MM.1S (cell line): ENCODE measurements around the gene FAM81A.
"Not testable (repeated sequence)": the region's sequence is repeated elsewhere in the genome, so short reads cannot be mapped to it uniquely, and the experiment has no call there.

ENCODE experiments used
- DNase-seq: peaks from one replicate; pipeline ENCODE4 v3.0.0-alpha.2; 2015
- H2AFZ ChIP-seq: fragments of 300-600 bp; sonication (generic); 2 replicates; pipeline ENCODE4 v1.6.0; 2016; ENCODE audit warnings: antibody characterized with exemption, low read length
- H3F3A ChIP-seq: fragments of 300-600 bp; sonication (generic); 2 replicates; pipeline ENCODE4 v1.6.1; 2016; ENCODE audit warnings: mild to moderate bottlenecking, antibody characterized with exemption, low read length, moderate library complexity, mixed read lengths; ENCODE audit not compliant: insufficient read depth
- H3K27ac ChIP-seq: fragments of 300-600 bp; sonication (generic); 2 replicates; pipeline ENCODE4 v1.5.1; 2016; ENCODE audit warnings: mild to moderate bottlenecking, low read length
- H3K27me3 ChIP-seq: fragments of 300-600 bp; sonication (generic); replicated peaks from 2 replicates; pipeline ENCODE4 v1.6.0; 2016; ENCODE audit warnings: low read length; ENCODE audit not compliant: insufficient read depth
- H3K36me3 ChIP-seq: fragments of 300-600 bp; sonication (generic); replicated peaks from 2 replicates; pipeline ENCODE4 v1.6.1; 2016; ENCODE audit warnings: mild to moderate bottlenecking, low read length, mixed read lengths; ENCODE audit not compliant: insufficient read depth
- H3K4me1 ChIP-seq: fragments of 300-600 bp; sonication (generic); 2 replicates; pipeline ENCODE4 v1.6.1; 2016; ENCODE audit warnings: low read length, mixed read lengths
- H3K4me2 ChIP-seq: fragments of 300-600 bp; sonication (generic); 2 replicates; pipeline ENCODE4 v1.6.0; 2016; ENCODE audit warnings: low read depth, low read length
- H3K4me3 ChIP-seq: fragments of 300-600 bp; sonication (generic); 2 replicates; pipeline ENCODE4 v1.5.1; 2016; ENCODE audit warnings: low read length, mixed read lengths
- H3K79me2 ChIP-seq: fragments of 300-600 bp; sonication (generic); 2 replicates; pipeline ENCODE4 v1.6.1; 2016; ENCODE audit warnings: mixed run types, low read length, mixed read lengths
- H3K9ac ChIP-seq: fragments of 300-600 bp; sonication (generic); 2 replicates; pipeline ENCODE4 v1.6.1; 2016; ENCODE audit warnings: low read length, mixed read lengths
- H3K9me2 ChIP-seq: fragments of 300-600 bp; sonication (generic); replicated peaks from 2 replicates; pipeline ENCODE4 v1.6.1; 2016; ENCODE audit warnings: mild to moderate bottlenecking, low read length, mixed read lengths; ENCODE audit not compliant: insufficient read depth
- H3K9me3 ChIP-seq: fragments of 300-600 bp; sonication (generic); replicated peaks from 2 replicates; pipeline ENCODE4 v1.6.1; 2016; ENCODE audit warnings: mild to moderate bottlenecking, low read length, mixed read lengths; ENCODE audit not compliant: insufficient read depth
- H4K20me1 ChIP-seq: fragments of 300-600 bp; sonication (generic); 2 replicates; pipeline ENCODE4 v1.6.1; 2016; ENCODE audit warnings: mild to moderate bottlenecking, low read length, moderate library complexity, mixed read lengths; ENCODE audit not compliant: insufficient read depth
- CTCF ChIP-seq: fragments of 300-600 bp; sonication (generic); IDR thresholded peaks from 2 replicates; pipeline ENCODE4 v1.5.1; 2016; ENCODE audit warnings: antibody characterized with exemption, low read length, mixed read lengths
- EZH2 ChIP-seq: fragments of 300-600 bp; sonication (generic); optimal IDR thresholded peaks from 2 replicates; pipeline ENCODE3; 2017; ENCODE audit warnings: low read depth, mild to moderate bottlenecking, antibody characterized with exemption, low read length, mixed read lengths
- EZH2phosphoT487 ChIP-seq: fragments of 300-600 bp; sonication (generic); IDR thresholded peaks from 2 replicates; pipeline ENCODE4 v1.6.1; 2018; ENCODE audit warnings: antibody characterized with exemption, low read length

Gene FAM81A

DNA sequence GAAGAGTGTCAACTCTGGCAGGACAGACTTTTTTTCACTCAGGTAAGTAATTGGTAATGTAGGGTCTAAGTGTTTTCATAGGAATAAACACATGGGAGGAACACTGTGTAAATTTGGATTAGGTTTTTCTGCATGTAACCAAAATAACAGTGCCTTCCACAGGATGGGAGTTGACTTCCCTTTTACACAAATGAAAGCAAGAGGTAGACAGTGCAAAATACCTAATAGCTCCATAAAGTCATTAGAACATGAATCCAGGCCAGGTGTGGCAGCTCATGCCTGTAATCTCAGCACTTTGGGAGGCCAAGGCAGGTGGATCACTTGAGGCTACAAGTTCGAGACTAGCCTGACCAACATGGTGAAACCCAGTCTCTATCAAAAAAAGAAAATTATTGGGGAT is 39.8 kb upstream of the FAM81A start:
- H3K27ac ChIP-seq: no peak overlapping the region
- H3K9me2 ChIP-seq: no peaks in the 10 kb centered on the region
- no peaks in the 10 kb centered on the region for H3K79me2 ChIP-seq
- H3K9me3 ChIP-seq: no peaks in the 10 kb centered on the region
- H3K4me2 ChIP-seq: no peak overlapping the region
- H3F3A ChIP-seq: no peaks in the 10 kb centered on the region
- no peaks in the 10 kb centered on the region for H3K36me3 ChIP-seq
- H3K4me1 ChIP-seq: peaks cover 3% of the 10 kb centered on the region; the same call in 1 of the 2 replicates
- H3K27me3 ChIP-seq: no peaks in the 10 kb centered on the region
- DNase-seq: no peak
- H4K20me1 ChIP-seq: no peaks in the 10 kb centered on the region
- no peak overlapping the region for H3K4me3 ChIP-seq
- H2AFZ ChIP-seq: no peak overlapping the region
- TF ChIP-seq EZH2phosphoT487 (no peak), EZH2 (no peak), CTCF (no peak)
- no peak overlapping the region for H3K9ac ChIP-seq

DNA sequence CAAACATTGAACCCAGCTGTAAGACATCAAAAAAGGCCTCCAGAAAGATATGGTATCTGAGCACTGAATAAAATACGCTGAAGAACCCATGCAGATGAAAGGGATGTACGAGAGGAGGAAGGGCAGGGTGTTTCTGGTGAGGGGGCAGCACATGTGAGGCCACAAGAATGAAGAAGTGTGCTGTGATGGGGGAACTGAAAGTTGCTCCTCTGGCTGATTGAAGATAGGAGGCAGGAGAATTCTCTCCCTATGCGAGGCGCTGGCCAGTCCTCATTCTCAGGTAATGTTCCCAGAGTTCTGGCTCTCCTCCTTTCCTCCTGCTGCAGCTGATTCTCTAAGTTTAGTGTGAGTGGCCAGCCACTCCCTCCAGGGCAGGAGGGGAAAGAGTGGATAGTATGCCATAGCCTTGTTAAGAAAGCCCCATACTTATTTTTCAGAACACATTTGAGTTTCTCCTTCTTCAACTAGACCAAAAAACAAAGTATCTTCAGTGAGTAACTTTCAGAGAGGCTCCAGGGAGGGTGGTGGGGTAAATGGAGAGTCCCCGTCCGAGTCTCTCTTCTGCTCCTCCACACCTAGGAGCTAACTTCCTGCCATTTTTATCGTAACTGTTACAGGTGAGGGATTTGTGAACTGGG is 38.4 kb upstream of the FAM81A start:
- H3K4me3 ChIP-seq: no peak overlapping the region
- H3K9ac ChIP-seq: no peak overlapping the region
- TF ChIP-seq EZH2 (no peak), CTCF (no peak), EZH2phosphoT487 (no peak)
- H3K9me2 ChIP-seq: no peaks in the 10 kb centered on the region
- no peaks in the 10 kb centered on the region for H3F3A ChIP-seq
- no peaks in the 10 kb centered on the region for H3K27me3 ChIP-seq
- no peaks in the 10 kb centered on the region for H3K79me2 ChIP-seq
- H3K4me1 ChIP-seq: peaks cover 3% of the 10 kb centered on the region; the same call in 1 of the 2 replicates
- peak overlapping the region; percentile 41; the same call in 1 of the 2 replicates for H3K4me2 ChIP-seq
- no peaks in the 10 kb centered on the region for H3K36me3 ChIP-seq
- H2AFZ ChIP-seq: no peak overlapping the region
- DNase-seq: no peak
- H3K9me3 ChIP-seq: no peaks in the 10 kb centered on the region
- H4K20me1 ChIP-seq: no peaks in the 10 kb centered on the region
- H3K27ac ChIP-seq: no peak overlapping the region

DNA sequence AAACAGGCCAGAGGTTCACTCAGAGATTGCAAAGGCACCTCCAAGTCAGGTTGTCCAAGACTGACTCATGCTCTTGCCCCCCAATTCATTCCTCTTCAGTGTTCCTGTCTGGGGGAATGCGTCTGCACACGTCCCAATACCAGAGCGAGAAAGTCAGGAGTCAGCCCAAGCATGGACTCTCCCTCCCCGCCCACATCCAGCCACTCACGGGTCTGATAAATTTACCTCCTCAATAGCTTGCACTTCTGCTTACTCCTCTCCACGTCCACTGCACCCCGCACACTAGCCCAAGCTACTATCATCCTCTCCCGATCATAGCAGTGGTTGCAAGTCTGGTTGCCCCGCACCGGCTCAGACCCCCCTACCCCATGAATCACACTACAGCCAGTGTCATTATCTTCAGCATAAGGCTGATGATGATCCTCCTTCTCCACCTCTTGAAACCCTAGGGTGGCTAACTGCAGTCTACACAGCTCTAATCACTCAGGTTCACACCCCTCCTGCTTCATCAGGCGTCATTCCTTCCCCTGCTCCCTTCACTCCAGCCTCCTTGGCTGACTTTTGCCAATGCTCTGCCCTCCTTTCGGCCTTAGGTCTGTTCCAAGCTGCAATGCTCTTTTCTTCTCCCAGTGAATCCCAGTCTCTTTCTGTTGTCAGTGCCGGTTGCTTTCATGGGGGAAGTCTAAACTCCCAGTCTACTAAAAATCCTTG is 37.7 kb upstream of the FAM81A start:
- H2AFZ ChIP-seq: no peak overlapping the region
- H3K4me1 ChIP-seq: peaks cover 3% of the 10 kb centered on the region; the same call in 1 of the 2 replicates
- H3K9me3 ChIP-seq: no peaks in the 10 kb centered on the region
- H3K36me3 ChIP-seq: no peaks in the 10 kb centered on the region
- no peak for DNase-seq
- no peaks in the 10 kb centered on the region for H3K79me2 ChIP-seq
- H3K9ac ChIP-seq: no peak overlapping the region
- H4K20me1 ChIP-seq: no peaks in the 10 kb centered on the region
- no peak for TF ChIP-seq CTCF
- TF ChIP-seq EZH2: no peak
- TF ChIP-seq EZH2phosphoT487: no peak
- H3F3A ChIP-seq: no peaks in the 10 kb centered on the region
- H3K27me3 ChIP-seq: no peaks in the 10 kb centered on the region
- no peak overlapping the region for H3K4me3 ChIP-seq
- H3K4me2 ChIP-seq: no peak overlapping the region
- H3K9me2 ChIP-seq: no peaks in the 10 kb centered on the region
- H3K27ac ChIP-seq: no peak overlapping the region

DNA sequence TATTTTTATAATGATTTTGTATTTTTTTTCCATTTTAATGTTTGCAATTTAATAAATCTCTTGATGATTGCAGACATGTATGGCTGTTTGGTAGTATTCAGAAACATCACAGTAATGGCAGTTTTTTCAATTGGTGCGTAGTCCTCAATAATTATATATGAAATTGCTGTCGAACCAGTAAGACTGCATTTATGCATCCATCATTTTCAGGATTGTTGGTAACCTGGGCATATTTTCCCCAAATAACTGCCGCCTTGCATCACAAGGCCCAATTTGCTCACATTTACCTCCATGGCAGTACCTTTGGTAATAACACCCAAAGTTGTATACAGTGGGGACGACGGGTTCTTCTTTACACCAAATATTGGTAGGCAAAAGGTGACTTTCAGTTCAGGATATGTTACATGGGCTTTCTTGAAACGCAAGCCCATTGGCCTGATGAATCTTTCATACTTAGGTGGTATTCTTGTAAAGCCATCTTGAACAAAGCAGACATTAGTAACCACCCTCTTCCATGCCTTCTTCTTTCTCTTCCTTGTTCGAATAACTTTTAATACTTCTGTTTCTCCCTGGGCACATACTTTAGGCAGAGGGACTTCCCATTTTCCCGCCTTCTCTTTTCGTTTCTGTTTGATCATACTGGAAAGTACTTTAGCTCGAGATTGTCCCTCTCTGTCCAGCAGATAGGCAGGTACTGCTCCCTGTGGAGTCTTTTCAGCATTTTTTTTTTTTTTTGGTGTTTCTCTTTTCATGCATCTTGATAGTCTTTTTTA is 36.7 kb upstream of the FAM81A start:
- not testable (repeated sequence) for H3K4me3 ChIP-seq, H2AFZ ChIP-seq, H3K9ac ChIP-seq, H3K9me3 ChIP-seq, H4K20me1 ChIP-seq, DNase-seq, H3K9me2 ChIP-seq, H3K27me3 ChIP-seq, H3F3A ChIP-seq, H3K4me2 ChIP-seq, H3K36me3 ChIP-seq, H3K4me1 ChIP-seq, H3K79me2 ChIP-seq, H3K27ac ChIP-seq
